GM12878 (cell line): ENCODE results near the gene C1QBP. TPM values are rescaled to one million over a fixed set of nuclear protein-coding genes. Genes with fewer than 3 reads are reported as not detected.

Experiments
- ATAC-seq: fragments of 200-7000 bp; cut with Tn5 transposase; 3 replicates; pipeline ENCODE4 v1.9.1; 2020; ENCODE audit warnings: mild to moderate bottlenecking, moderate library complexity
- BruUV-seq: library from RNA; stranded (reverse); fragments of 400-500 nt; replicated peaks from 2 replicates; lab custom pipeline; 2021; lab: Mats Ljungman, UMichigan
- CTCF ChIA-PET: fragments of 300-600 bp; sonication (Branson Sonifier 250); formaldehyde crosslinking; extraction: SDS; loops from one replicate; lab custom pipeline; 2021; ENCODE audit warnings: inconsistent platforms; lab: Yijun Ruan, JAX
- POLR2A ChIA-PET: fragments of 350-600 bp; formaldehyde crosslinking; extraction: SDS; loops from one replicate; lab custom pipeline; 2021; ENCODE audit warnings: inconsistent platforms; lab: Charles Lee
- RAD21 ChIA-PET: fragments of 300-600 bp; sonication (Branson Sonifier 250); formaldehyde crosslinking; loops from one replicate; lab custom pipeline; 2023; ENCODE audit warnings: antibody characterized with exemption; ENCODE audit not compliant: unreplicated experiment; lab: Charles Lee
- SMC1A ChIA-PET: fragments of 300-600 bp; sonication (Branson Sonifier 250); formaldehyde crosslinking; loops from one replicate; lab custom pipeline; 2023; ENCODE audit not compliant: unreplicated experiment, uncharacterized antibody; lab: Charles Lee
- DNase-seq: peaks from one replicate; pipeline ENCODE4 v3.0.0-alpha.2; 2011; ENCODE audit warnings: low read depth, low spot score
- FAIRE-seq: peaks from 3 replicates; lab custom pipeline; 2011; peaks lifted over from hg19 to GRCh38; lab: Jason Lieb, UNC
- H2AFZ ChIP-seq: 2 replicates; pipeline ENCODE4 v1.6.0; 2011; ENCODE audit warnings: low read depth, low read length, control low read depth; ENCODE audit not compliant: control insufficient read depth
- H3K27ac ChIP-seq: 2 replicates; pipeline ENCODE4 v1.5.1; 2011; ENCODE audit warnings: control low read depth; ENCODE audit not compliant: control insufficient read depth, insufficient read depth
- H3K27me3 ChIP-seq, 2 experiments: replicated peaks in 1 of 2; 2 replicates each; pipeline versions ENCODE4 v1.6.0 to v1.6.1; 2011; ENCODE audit warnings: low read length in 1 of 2; ENCODE audit not compliant: control insufficient read depth in 2 of 2, insufficient read depth in 2 of 2
- H3K36me3 ChIP-seq, 2 experiments: 2 replicates each; pipeline ENCODE4 v1.5.1; 2011; ENCODE audit warnings: low read length in 1 of 2; ENCODE audit not compliant: control insufficient read depth in 2 of 2, insufficient read depth in 2 of 2
- H3K4me1 ChIP-seq: 2 replicates; pipeline ENCODE4 v1.6.1; 2011; ENCODE audit warnings: mild to moderate bottlenecking, low read length, moderate library complexity, mixed read lengths; ENCODE audit not compliant: control insufficient read depth, insufficient read depth
- H3K4me2 ChIP-seq: 2 replicates; pipeline ENCODE4 v1.6.0; 2011; ENCODE audit warnings: control low read depth; ENCODE audit not compliant: control insufficient read depth, insufficient read depth
- H3K4me3 ChIP-seq: fragments of 200-600 bp; sonication (generic); 2 replicates; pipeline ENCODE4 v1.5.1; 2016
- H3K79me2 ChIP-seq: 2 replicates; pipeline ENCODE4 v1.6.0; 2011; ENCODE audit warnings: low read length; ENCODE audit not compliant: control insufficient read depth, insufficient read depth
- H3K9ac ChIP-seq: 2 replicates; pipeline ENCODE4 v1.8.0; 2011; ENCODE audit warnings: low read length, control low read depth, mixed read lengths; ENCODE audit not compliant: control insufficient read depth, insufficient read depth
- H3K9me3 ChIP-seq: replicated peaks from 3 replicates; pipeline ENCODE4 v1.5.1; 2011; ENCODE audit warnings: mild to moderate bottlenecking, low read length; ENCODE audit not compliant: control insufficient read depth, insufficient read depth
- H4K20me1 ChIP-seq: 2 replicates; pipeline ENCODE4 v1.6.0; 2011; ENCODE audit not compliant: control insufficient read depth, insufficient read depth
- BCLAF1 ChIP-seq: fragments of 450-650 bp; IDR thresholded peaks from 2 replicates; pipeline ENCODE4 v1.6.1; 2017; ENCODE audit warnings: antibody characterized with exemption, mild to moderate bottlenecking, moderate library complexity
- BMI1 ChIP-seq: fragments of 450-650 bp; IDR thresholded peaks from 2 replicates; pipeline ENCODE4 v1.6.1; 2016; ENCODE audit warnings: mild to moderate bottlenecking, moderate library complexity, borderline replicate concordance
- CBX3 ChIP-seq: fragments of 200-600 bp; sonication (generic); IDR thresholded peaks from 2 replicates; pipeline ENCODE4 v1.6.1; 2016; ENCODE audit warnings: low read depth, borderline replicate concordance
- CTCF ChIP-seq, 3 experiments: IDR thresholded peaks in 2 of 3; conservative IDR thresholded peaks in 1 of 3; 2 replicates each; pipeline ENCODE4 v1.5.1; 2011; ENCODE audit warnings: low read depth in 3 of 3, low read length in 3 of 3, mild to moderate bottlenecking in 3 of 3, control low read depth in 2 of 3, moderate library complexity in 2 of 3, inconsistent platforms in 1 of 3, mixed read lengths in 1 of 3; ENCODE audit not compliant: control insufficient read depth in 2 of 3, insufficient read depth in 1 of 3; ENCODE audit errors: extremely low read depth in 1 of 3
- E2F8 ChIP-seq: fragments of 450-650 bp; IDR thresholded peaks from 2 replicates; pipeline ENCODE4 v1.6.1; 2018; ENCODE audit warnings: mild to moderate bottlenecking, low read depth, moderate library complexity; ENCODE audit not compliant: partially characterized antibody
- EED ChIP-seq: sonication (generic); IDR thresholded peaks from 2 replicates; pipeline ENCODE4 v1.6.1; 2016; ENCODE audit warnings: antibody characterized with exemption, low read depth
- GATAD2B ChIP-seq: fragments of 450-650 bp; conservative IDR thresholded peaks from 2 replicates; pipeline ENCODE4 v1.6.1; 2017; ENCODE audit warnings: low read depth, mild to moderate bottlenecking, moderate library complexity
- IRF4 ChIP-seq: IDR thresholded peaks from 2 replicates; pipeline ENCODE4 v1.6.1; 2011; ENCODE audit warnings: low read depth, low read length
- MLLT1 ChIP-seq: fragments of 450-650 bp; IDR thresholded peaks from 2 replicates; pipeline ENCODE4 v1.6.1; 2016; ENCODE audit warnings: mild to moderate bottlenecking
- NFYB ChIP-seq: IDR thresholded peaks from 2 replicates; pipeline ENCODE4 v1.6.1; 2011; ENCODE audit warnings: low read depth, mild to moderate bottlenecking, low read length, improper control_type of control experiment, moderate library complexity; ENCODE audit not compliant: insufficient read depth
- PAX5 ChIP-seq: IDR thresholded peaks from 2 replicates; pipeline ENCODE4 v1.6.1; 2011; ENCODE audit warnings: low read depth, low read length, borderline replicate concordance
- PBX3 ChIP-seq: IDR thresholded peaks from 2 replicates; pipeline ENCODE4 v1.6.1; 2011; ENCODE audit warnings: mild to moderate bottlenecking, low read depth, low read length, moderate library complexity; ENCODE audit not compliant: insufficient replicate concordance
- RB1 ChIP-seq: fragments of 450-650 bp; formaldehyde crosslinking; IDR thresholded peaks from 2 replicates; pipeline ENCODE4 v1.6.1; 2017; ENCODE audit warnings: mild to moderate bottlenecking, borderline replicate concordance
- WGBS: methylation state at CpG from one replicate; pipeline ENCODE4 v1.1.6; 2016; ENCODE audit warnings: low lambda C conversion rate; ENCODE audit not compliant: insufficient replicate concordance, insufficient coverage; ENCODE audit errors: missing lambda C conversion rate; 5-methylcytosine and 5-hydroxymethylcytosine counted together
- in situ Hi-C: fragments of 300-500 bp; cut with MboI; formaldehyde crosslinking; loops from 9 replicates; pipeline ENCODE4 v1.14.3; 2018; ENCODE audit warnings: mixed read lengths
- intact Hi-C: fragments of 100-400 bp; cut with micrococcal nuclease; formaldehyde crosslinking; loops from one replicate; pipeline ENCODE4 v1.14.2; 2022; ENCODE audit not compliant: unreplicated experiment
- polyA plus RNA-seq, 11 experiments: library from polyadenylated mRNA; depleted of rRNA in 4 of 11; unstranded in 6 of 11; stranded (reverse) in 5 of 11; fragments of >200 nt; fragmentation: Nextera tagmentation in 4 of 11; fragmentation: Illumina TruSeq in 1 of 11; extraction: Ambion mirVana in 4 of 11; extraction: Trizol in 1 of 11; gene quantifications; 1 replicate in 1 of 11; 2 replicates in 10 of 11; pipeline versions ENCODE4 v1.2.1 to v1.2.3, GENCODE V29; 2011 to 2016; ENCODE audit warnings: inconsistent platforms in 2 of 11, missing spikeins in 2 of 11, low read depth in 1 of 11
- total RNA-seq, 4 experiments: library from RNA; depleted of rRNA in 3 of 4; stranded (reverse); fragments of >200 nt in 3 of 4; fragmentation: Illumina TruSeq in 1 of 4; extraction: Trizol in 1 of 4; gene quantifications; 2 replicates each; pipeline versions ENCODE4 v1.2.1 to v1.2.3, GENCODE V29; 2013 to 2021

C1QBP gene
- total and polyA plus RNA-seq, 10 of the 15 experiments (the other 5 are each of a cell fraction or from before 2014, with no cell fraction given) = 124 to 989 (median 429) TPM

GRCh38 chr17:5413682-5414081, 25.3 kb downstream of the C1QBP start:
- BruUV-seq = TSS peak; percentile 6
- in situ Hi-C loops = no loop called here
- no peaks in the 10 kb centered on the region for H3K9me3 ChIP-seq
- no peak overlapping the region for H3K27ac ChIP-seq
- H3K79me2 ChIP-seq = peaks cover 58% of the 10 kb centered on the region
- ATAC-seq (no peak), FAIRE-seq (no peak), DNase-seq (no peak)
- no peak overlapping the region for H3K4me3 ChIP-seq
- POLR2A ChIA-PET = interaction anchor here (0.9 kb wide), 1 partner anchor 9 kb away, joined by 4 read pairs; no protein-coding TSS in a partner anchor
- RAD21 ChIA-PET = no interaction called here
- intact Hi-C loops = no loop called here
- SMC1A ChIA-PET = interaction anchor here (0.9 to 1.5 kb wide), 4 partner anchors 10 to 84 kb away, joined by 3 to 4 read pairs (median 4); no protein-coding TSS in a partner anchor
- H3K9ac ChIP-seq = no peak overlapping the region
- peaks cover 26% of the 10 kb centered on the region for H3K4me1 ChIP-seq
- H4K20me1 ChIP-seq = peaks cover 4% of the 10 kb centered on the region; the same call in 1 of the 2 replicates
- H3K27me3 ChIP-seq = no peaks in the 10 kb centered on the region
- H3K4me2 ChIP-seq = 0 out of 2 replicates have a peak overlapping the region, but pooled peaks have one; percentile 23
- H2AFZ ChIP-seq = no peak overlapping the region
- H3K36me3 ChIP-seq = peaks cover 9 to 43% of the 10 kb centered on the region in 2 experiments
- 54% methylated on average over 4 of the region's 4 CpGs for WGBS
- CTCF ChIA-PET = interaction anchor here (1.1 kb wide), 1 partner anchor 23 kb away, joined by 5 read pairs; no protein-coding TSS in a partner anchor
- TF ChIP-seq BMI1 (no peak), BCLAF1 (no peak), GATAD2B (no peak), RB1 (no peak), CTCF (IDR thresholded peaks at IDR 0.05 in 2 of 3, conservative IDR thresholded peaks at IDR 0.05 in 1 of 3; ENCODE audit: control insufficient read depth in 2 of 3, extremely low read depth in 1 of 3, insufficient read depth in 1 of 3, low read depth in 3 of 3, low read length in 3 of 3) (no peak), EED (no peak), NFYB (no peak), CBX3 (no peak), PAX5 (no peak), E2F8 (no peak), IRF4 (no peak), PBX3 (no peak), MLLT1 (no peak)
